ENCODE measurements around the gene KCTD3. TPM values are rescaled to one million over a fixed set of nuclear protein-coding genes. Genes with fewer than 3 reads are reported as not detected.

KCTD3 gene
- total RNA-seq, 1 experiment from 2014 or later = 34.7 TPM

DNA sequence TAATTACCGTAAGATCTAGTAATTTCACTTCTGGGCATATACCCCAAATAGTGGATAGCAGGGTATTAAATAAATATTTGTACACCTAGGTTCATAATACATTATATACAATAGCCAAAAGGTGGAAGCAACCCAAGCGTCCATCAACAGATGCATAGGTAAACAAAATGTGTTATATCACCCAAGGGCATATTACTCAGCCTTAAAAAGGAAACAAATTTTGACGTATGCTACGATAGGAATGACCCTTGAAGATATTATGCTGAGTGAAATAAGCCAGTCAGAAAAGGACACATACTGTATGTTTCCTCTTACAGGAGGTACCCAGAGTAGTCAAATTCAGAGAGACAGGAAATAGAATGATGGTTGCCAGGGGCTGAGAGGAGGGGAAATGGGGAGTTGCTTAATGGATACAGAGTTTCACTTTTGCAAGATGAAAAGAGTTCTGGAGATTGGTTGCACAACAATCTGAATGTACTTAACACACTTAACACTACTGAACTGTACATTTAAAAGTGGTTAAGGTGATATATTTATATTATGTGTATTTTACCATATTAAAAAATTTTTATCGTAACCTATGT, 36.6 kb upstream of the KCTD3 start:
- intact Hi-C loops (cut with micrococcal nuclease; ENCODE audit: unreplicated experiment) = no loop called here
- in situ Hi-C loops (cut with HindIII; ENCODE audit: low pct_unique_long_range_greater_than_20kb, low sequenced_read_pairs) = no loop called here
- no peaks in the 10 kb centered on the region for H3K4me1 ChIP-seq (ENCODE audit: control insufficient read depth, insufficient read depth, low read length)
- ATAC-seq = no peak
- TF ChIP-seq, protein P1, sequence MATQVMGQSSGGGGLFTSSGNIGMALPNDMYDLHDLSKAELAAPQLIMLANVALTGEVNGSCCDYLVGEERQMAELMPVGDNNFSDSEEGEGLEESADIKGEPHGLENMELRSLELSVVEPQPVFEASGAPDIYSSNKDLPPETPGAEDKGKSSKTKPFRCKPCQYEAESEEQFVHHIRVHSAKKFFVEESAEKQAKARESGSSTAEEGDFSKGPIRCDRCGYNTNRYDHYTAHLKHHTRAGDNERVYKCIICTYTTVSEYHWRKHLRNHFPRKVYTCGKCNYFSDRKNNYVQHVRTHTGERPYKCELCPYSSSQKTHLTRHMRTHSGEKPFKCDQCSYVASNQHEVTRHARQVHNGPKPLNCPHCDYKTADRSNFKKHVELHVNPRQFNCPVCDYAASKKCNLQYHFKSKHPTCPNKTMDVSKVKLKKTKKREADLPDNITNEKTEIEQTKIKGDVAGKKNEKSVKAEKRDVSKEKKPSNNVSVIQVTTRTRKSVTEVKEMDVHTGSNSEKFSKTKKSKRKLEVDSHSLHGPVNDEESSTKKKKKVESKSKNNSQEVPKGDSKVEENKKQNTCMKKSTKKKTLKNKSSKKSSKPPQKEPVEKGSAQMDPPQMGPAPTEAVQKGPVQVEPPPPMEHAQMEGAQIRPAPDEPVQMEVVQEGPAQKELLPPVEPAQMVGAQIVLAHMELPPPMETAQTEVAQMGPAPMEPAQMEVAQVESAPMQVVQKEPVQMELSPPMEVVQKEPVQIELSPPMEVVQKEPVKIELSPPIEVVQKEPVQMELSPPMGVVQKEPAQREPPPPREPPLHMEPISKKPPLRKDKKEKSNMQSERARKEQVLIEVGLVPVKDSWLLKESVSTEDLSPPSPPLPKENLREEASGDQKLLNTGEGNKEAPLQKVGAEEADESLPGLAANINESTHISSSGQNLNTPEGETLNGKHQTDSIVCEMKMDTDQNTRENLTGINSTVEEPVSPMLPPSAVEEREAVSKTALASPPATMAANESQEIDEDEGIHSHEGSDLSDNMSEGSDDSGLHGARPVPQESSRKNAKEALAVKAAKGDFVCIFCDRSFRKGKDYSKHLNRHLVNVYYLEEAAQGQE (IDR thresholded peaks at IDR 0.05; ENCODE audit: insufficient read depth in 1 of 2, low read depth in 2 of 2, low read length in 1 of 2) = no peak
- TF ChIP-seq POLR2AphosphoS5 (IDR thresholded peaks at IDR 0.05; ENCODE audit: low read depth, low read length) = no peak
- peaks cover 2% of the 10 kb centered on the region; the same call in 1 of the 2 replicates for H3K27me3 ChIP-seq (ENCODE audit: control insufficient read depth, insufficient read depth, low read length)
- BruUV-seq (replicated peaks) = no TSS peak
- ChIA-PET POLR2A (no interaction called here), CTCF (no interaction called here)
- no peaks in the 10 kb centered on the region for H3K9me3 ChIP-seq (ENCODE audit: control insufficient read depth, insufficient read depth, low read depth, low read length)
- no peak overlapping the region for H3K4me3 ChIP-seq (ENCODE audit: low read depth in 2 of 2, low read length in 2 of 2)
- H3K36me3 ChIP-seq (ENCODE audit: control insufficient read depth, insufficient read depth, low read length) = no peaks in the 10 kb centered on the region
- no peak for DNase-seq (ENCODE audit: low read depth, low spot score)
- H3K27ac ChIP-seq (ENCODE audit: low read length) = no peak overlapping the region

DNA sequence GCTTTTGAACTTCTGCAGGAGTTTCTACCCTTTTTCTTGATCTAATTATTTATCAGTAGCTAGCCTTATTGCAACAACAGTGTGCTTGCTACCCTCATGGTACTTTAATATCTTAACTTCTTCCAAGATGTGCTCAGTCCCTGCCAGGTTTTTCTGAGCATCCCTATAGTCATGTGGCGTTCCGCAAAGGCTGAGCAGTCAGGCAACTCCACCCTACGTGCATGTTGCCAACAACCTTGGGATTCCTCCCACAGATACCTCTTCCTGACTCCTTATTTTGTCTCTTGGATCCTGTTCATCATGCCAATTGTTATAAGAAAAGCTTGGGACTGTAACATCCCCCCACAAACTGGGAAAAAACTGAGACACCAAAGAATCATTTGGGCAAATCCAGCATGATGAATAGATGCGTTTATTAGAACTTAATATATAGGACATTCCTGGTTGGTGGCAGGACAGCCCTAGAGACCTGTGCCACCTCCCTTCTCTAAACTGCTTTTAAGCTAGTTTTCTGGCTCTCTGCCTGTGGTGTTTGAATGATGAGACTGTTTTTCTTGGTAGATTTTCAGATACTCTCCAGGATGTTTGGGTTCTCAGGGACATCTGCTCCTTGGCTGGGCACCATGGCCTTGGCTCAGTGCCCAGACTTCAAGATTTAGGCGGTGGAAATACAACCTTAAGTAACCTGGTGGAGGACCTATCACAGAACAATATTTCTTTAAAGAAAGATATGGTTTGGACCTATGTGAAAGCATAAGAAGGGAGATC, 27.1 kb upstream of the KCTD3 start:
- Histone ChIP-seq H3K36me3 (ENCODE audit: control insufficient read depth, insufficient read depth, low read length) (no peaks in the 10 kb centered on the region), H3K4me1 (ENCODE audit: control insufficient read depth, insufficient read depth, low read length) (no peaks in the 10 kb centered on the region), H3K27ac (ENCODE audit: low read length) (no peak overlapping the region), H3K27me3 (ENCODE audit: control insufficient read depth, insufficient read depth, low read length) (no peaks in the 10 kb centered on the region; the same call in 1 of the 2 replicates), H3K4me3 (ENCODE audit: low read depth in 2 of 2, low read length in 2 of 2) (no peak overlapping the region), H3K9me3 (ENCODE audit: control insufficient read depth, insufficient read depth, low read depth, low read length) (peaks cover 11% of the 10 kb centered on the region; the same call in 1 of the 2 replicates)
- no peak for DNase-seq (ENCODE audit: low read depth, low spot score)
- ATAC-seq = no peak
- no TSS peak for BruUV-seq (replicated peaks)
- POLR2A ChIA-PET = no interaction called here
- in situ Hi-C loops (cut with HindIII; ENCODE audit: low pct_unique_long_range_greater_than_20kb, low sequenced_read_pairs) = no loop called here
- intact Hi-C loops (cut with micrococcal nuclease; ENCODE audit: unreplicated experiment) = no loop called here
- CTCF ChIA-PET = no interaction called here
- TF ChIP-seq POLR2AphosphoS5 (IDR thresholded peaks at IDR 0.05; ENCODE audit: low read depth, low read length) = no peak
- TF ChIP-seq, protein P1 (IDR thresholded peaks at IDR 0.05; ENCODE audit: insufficient read depth in 1 of 2, low read depth in 2 of 2, low read length in 1 of 2) = no peak

DNA sequence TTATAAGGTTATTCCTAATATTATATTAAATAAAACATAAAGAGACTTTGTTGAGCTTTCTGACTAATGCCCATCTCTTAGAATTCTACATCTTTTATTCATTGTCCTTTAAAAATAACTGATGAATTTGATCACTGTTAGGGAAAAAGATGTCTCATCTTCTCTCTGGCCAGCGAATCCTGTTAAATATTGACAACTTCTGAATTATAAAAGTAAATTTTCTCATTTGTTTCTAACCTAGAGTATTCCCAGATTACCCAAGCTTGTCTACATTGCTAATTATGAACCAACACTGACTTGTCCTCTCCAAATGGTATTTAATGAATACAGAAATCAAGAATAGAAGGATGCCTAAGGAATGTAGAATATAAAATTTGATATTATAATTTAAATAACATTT, 24.8 kb upstream of the KCTD3 start:
- Histone ChIP-seq H3K27me3 (ENCODE audit: control insufficient read depth, insufficient read depth, low read length) (peaks cover 4% of the 10 kb centered on the region), H3K9me3 (ENCODE audit: control insufficient read depth, insufficient read depth, low read depth, low read length) (peaks cover 11% of the 10 kb centered on the region; the same call in 1 of the 2 replicates), H3K36me3 (ENCODE audit: control insufficient read depth, insufficient read depth, low read length) (no peaks in the 10 kb centered on the region), H3K27ac (ENCODE audit: low read length) (no peak overlapping the region), H3K4me1 (ENCODE audit: control insufficient read depth, insufficient read depth, low read length) (no peaks in the 10 kb centered on the region), H3K4me3 (ENCODE audit: low read depth in 2 of 2, low read length in 2 of 2) (no peak overlapping the region)
- ChIA-PET CTCF (no interaction called here), POLR2A (no interaction called here)
- intact Hi-C loops (cut with micrococcal nuclease; ENCODE audit: unreplicated experiment) = no loop called here
- no TSS peak for BruUV-seq (replicated peaks)
- ATAC-seq = no peak
- TF ChIP-seq SIN3A (IDR thresholded peaks at IDR 0.05; ENCODE audit: borderline replicate concordance, insufficient read depth, low read depth, low read length) (no peak), TCF7L2 (IDR thresholded peaks at IDR 0.05; ENCODE audit: low read depth, low read length) (no peak), POLR2AphosphoS5 (IDR thresholded peaks at IDR 0.05; ENCODE audit: low read depth, low read length) (no peak)
- TF ChIP-seq, protein P1 (IDR thresholded peaks at IDR 0.05; ENCODE audit: insufficient read depth in 1 of 2, low read depth in 2 of 2, low read length in 1 of 2) = no peak
- no peak for DNase-seq (ENCODE audit: low read depth, low spot score)
- in situ Hi-C loops (cut with HindIII; ENCODE audit: low pct_unique_long_range_greater_than_20kb, low sequenced_read_pairs) = no loop called here
